Activated CD4-positive, alpha-beta T cell treated with anti-CD3 and anti-CD28 coated beads for 48 hours (primary cell): ENCODE measurements around the gene ZNF124.
"Not testable (repeated sequence)": the region's sequence is repeated elsewhere in the genome, so short reads cannot be mapped to it uniquely, and the experiment has no call there.

Experiments used
- DNase-seq: peaks from one replicate; pipeline ENCODE4 v3.0.0-alpha.2; 2020

ZNF124 gene

DNA sequence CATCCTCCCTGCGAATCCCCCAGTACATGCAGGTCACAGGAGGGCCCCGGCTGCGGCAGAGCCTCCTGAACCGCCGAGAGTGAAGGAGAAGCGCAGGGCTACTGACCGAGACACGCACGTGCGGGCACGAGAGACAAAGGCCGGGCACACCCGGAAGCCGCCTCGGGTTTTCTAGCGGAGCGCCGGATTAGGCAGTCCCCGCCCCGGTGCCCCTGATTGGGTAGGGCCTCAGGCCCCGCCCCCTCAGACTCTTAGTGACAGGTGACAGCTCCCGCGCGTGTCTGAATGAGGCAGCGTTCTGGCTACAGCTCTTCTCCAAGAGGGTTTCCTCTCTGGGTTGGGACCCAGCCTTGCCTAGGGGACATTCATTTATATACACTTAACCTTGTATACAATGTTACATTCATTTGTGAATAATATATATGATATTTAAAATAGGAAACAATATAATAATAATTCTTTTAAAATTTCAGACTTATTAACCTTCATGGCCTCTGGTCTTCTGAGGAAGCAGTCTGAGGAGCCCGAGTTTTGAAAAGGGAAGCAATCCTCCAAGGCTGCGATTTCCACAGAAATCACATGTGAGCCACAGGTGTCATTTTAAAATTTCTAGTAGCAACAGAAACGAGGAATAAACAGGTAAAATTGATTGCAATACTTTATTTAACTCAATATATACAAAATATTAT lies at the start of gene ZNF124:
ZNF124 (minus strand) TSS at position 146 of the 689 bp plus-strand sequence; CDS start at position 3, 143 bp downstream.
- DNase-seq, result not testable (repeated sequence)

DNA sequence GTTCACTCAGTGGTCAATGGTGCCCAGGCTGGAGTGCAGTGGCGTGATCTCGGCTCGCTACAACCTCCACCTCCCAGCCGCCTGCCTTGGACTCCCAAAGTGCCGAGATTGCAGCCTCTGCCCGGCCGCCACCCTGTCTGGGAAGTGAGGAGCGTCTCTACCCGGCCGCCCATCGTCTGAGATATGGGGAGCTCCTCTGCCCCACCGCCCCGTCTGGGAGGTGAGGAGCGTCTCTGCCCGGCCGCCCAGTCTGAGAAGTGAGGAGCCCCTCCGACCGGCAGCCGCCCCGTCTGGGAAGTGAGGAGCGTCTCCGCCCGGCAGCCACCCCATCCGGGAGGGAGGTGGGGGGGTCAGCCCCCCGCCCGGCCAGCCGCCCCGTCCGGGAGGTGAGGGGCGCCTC lies 48.5 kb upstream of the ZNF124 start:
- DNase-seq, result not testable (repeated sequence)

DNA sequence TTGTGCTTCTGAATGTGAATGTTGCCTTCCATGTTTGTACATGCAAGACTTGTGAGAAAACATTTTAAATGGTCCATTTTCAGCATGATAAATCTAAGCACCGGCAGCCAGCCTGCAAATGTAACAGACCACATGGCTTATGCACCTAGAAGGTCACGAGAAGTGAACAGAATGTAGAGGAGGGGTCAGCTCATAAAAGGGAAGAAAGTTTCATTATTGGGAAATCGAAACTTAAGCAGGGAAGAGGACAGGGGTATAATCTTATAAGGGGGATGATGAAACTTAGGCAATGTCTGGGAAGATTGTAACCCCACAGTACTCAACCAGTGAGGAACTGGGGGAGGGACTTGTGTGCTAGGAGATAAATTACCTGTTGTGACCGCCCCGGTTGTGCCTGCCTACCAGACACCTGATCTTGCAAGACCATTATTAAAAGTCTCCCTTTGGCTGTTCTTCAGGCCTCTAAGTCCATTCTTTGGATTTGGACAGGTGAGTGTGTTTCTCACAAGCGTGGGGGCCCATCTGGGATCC lies 46.4 kb upstream of the ZNF124 start:
- no peak for DNase-seq

DNA sequence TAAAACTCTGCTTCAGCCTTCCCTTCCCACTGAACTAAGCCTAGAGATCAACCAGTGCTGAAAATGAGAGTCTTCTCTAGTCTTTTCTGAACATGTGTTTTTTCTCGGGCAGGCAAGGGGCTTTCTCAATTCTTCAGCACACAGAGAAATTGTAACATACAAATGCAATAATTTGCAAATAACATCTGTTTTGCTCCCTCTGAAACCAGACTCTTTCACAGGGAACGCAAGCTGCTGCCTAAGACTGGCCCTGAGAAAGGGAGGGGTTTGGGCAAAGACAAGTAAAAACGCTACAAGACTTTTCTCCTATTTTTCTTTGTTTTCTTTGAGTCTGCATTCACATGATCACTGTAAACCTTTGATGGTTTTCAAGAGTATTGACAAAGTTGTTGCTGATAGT lies 44.4 kb upstream of the ZNF124 start:
- DNase-seq, result no peak

DNA sequence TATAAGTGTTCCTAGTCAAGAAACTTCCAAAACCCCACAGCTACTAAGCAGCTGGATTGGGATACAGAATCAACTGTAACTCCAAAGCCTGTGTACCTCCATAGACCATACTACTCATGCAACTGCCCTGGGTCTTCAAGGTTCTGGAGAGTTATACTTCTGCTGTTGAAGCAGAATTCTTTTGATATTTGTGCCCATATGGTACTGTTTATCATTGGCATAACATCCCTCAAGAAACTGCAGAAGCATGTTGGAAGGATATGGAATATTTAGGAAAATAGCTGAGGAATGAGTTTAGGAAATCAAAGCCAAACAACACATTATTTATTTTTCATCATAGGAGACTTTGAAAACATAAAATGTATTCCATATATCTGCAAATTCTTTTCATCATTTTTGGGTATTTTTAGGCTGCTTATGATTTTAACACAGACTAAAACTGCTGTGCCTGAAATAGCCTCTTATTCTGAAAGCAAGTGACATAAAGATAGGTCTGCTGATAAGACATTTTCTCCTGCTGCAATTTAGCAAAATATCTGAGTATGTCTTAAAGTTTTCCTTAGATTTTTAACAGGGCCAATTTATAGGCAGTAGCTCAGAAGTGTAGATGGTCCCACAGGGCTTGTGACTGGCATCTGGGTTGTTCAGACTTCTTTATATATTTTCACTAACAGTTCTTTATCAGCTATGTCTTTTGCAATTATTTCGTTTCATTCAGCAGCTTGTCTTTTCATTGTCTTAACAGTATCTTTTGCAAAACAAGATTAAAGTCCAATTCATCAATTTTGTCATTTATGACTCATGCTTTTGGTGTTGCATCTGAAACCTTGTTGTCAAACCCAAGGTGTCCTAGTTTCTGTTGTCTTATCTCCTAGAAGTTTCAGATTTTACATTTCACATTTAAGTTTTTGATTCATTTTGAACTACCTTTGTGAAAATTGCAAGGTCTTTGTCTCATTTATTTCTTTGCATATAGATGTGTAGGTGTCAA lies 41.1 kb upstream of the ZNF124 start:
- no peak for DNase-seq

DNA sequence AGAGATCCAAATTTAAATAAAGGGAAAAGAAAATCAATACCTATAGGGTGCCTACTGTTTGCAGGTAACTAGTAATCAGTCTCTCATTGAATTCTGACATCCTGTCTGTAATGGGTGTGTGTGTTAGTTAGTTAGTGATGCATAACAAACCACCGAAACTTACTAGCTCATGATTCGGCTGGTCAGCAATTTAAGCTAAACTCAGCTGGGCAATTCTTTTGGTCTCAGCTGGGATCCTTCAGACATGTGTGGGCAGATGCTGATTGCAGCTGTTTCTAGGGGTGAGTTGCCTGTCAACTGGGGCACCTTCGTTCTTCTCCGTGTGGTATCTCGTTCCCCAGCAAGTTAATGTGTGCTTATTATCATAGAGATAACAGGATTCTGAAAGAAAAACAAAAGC lies 40.2 kb upstream of the ZNF124 start:
- no peak for DNase-seq

DNA sequence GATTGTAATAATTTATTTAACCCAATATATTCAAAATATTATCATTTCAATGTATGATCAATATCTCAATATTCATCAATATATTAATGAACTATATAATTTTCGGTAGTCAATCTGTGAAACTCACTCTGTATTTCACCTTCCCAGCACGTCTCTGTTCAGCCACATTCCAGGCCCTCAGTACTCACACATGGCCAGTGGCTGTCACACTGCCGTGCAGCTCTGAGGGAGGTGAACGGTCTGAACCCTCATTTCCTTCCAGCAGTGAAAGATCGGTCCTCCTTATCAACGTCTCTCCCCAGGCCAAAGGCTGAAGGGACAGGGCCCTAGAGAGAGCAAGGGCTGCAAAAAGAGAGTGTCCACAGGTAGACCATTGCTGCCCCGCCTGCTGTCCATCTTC lies 39.5 kb upstream of the ZNF124 start:
- DNase-seq, result no peak

DNA sequence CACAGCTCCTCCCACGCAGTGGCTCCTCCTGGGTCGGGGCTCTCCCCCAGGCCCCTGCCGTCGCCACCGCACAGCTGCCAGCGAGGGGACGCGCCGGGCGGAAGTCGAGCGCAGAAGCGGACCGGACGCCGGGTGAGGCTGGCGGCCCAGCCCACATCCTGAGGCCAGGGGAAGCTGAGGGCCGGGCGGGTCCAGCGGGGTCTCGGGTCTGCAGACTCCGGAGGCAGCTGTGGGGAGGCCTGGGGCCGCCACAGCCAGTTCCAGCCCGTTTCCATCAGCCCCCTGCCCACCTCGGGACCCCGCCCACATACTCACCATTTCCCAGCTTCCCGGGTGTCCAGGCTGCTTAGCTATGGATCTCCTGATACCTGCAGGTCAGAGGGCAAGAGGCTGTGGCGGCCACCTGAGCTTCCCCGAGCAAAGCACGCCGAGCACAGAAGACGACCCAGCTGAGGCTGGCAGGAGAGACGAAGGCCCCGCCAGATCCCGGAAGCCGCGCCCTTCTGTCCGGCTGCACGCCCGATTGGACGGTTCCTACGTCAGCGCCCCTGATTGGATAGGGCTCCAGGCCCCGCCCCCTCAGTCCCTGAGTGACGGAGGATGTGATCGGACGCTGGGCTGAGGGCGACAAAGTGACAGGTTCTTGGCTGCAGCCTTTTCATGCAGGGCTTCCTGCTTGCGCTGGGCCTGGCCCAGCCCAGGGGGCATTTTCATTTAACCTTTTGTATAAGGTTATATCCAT lies 38.7 kb upstream of the ZNF124 start:
- peak; percentile 98 for DNase-seq

DNA sequence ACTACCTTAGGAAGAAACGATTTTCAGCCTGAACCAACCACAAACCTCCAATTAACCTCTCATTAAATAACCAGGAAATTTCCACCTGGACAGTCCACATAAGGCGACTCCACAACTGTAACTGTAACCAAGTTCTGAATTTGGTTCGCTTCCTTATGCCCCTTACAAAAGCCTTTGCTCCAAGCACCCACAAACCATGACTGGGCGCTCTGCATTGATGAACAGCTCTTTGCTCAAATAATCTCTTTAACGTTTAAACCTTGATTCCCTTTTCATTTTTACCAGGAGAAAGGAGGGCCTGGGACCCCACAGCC lies 38.2 kb upstream of the ZNF124 start:
- no peak for DNase-seq

DNA sequence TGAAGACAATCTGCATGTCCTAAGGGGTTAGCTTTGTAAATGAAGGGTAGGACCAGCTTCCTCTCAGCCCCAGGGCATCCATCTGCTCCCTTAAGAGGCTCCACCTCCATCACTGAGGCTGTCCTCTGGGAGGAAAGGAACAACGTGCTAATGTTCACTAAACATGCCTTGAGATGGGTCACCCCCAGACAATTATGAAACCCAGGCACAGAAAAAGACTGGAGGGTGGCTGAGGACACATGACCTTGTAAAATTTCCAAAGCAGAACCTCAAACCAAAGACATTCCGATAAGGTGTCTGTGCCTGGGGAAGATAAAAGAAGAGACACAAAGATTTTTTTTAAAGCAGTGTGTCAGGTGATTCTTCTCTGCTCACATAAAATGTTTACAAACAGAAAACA lies 37.6 kb upstream of the ZNF124 start:
- no peak for DNase-seq

DNA sequence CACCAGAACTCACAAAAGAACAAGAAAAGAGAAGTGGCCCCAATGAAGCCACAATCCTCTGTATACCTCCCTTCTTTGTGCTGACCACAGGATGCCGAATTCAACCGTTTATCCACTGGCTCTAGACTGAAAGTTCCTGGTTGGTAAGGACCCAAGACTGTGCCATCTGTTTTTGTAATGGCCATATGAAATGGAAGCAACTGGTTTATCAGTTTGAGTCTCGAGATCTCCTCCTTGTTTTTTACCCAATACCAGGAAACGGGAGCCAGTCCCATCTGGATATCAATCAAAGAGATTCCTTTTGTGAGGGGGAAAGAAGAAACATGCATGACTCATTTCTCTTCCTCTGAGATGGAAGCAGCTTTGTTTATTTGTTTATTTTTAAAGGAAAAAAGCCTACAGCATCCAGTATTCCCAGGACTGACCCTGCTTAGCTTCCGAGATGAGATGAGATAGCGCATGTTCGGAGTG lies 32.4 kb upstream of the ZNF124 start:
- DNase-seq, result no peak

DNA sequence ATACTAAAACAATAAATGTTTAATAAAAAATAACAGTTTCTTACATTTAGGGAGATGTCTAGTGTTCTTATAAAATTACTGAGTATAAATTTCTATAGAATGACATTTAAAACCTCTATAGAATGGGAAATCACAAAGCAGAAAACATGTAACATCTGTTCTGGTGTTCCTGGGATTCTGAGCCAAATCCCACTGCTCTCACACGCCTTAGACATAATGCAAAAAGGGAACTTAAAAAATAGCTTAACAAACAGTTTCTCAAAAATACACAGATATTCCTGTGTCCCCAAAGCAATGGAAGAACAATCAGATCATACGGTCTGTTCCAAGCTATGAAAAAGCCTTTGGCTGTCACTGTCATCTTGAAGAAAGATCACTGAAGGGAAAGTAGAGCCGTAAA lies 27.0 kb upstream of the ZNF124 start:
- DNase-seq, result no peak

DNA sequence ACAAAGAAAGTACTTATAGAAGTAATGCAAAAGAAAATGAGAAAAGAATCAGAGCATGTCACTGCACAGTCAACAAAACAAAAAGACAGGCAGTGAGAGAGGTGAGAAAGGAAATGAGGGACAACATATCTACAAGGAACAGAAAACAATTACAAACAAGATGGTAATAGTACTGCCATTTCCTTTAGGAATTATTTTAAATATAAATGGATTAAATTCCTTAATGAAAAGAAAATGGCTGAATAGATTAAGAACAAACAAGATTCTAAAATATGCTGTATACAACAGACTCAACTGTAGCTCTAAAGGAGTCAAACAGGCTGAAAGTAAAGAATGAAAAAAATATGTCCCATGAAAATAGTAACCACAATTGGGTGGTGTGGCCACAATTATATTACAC lies 22.1 kb upstream of the ZNF124 start:
- no peak for DNase-seq

DNA sequence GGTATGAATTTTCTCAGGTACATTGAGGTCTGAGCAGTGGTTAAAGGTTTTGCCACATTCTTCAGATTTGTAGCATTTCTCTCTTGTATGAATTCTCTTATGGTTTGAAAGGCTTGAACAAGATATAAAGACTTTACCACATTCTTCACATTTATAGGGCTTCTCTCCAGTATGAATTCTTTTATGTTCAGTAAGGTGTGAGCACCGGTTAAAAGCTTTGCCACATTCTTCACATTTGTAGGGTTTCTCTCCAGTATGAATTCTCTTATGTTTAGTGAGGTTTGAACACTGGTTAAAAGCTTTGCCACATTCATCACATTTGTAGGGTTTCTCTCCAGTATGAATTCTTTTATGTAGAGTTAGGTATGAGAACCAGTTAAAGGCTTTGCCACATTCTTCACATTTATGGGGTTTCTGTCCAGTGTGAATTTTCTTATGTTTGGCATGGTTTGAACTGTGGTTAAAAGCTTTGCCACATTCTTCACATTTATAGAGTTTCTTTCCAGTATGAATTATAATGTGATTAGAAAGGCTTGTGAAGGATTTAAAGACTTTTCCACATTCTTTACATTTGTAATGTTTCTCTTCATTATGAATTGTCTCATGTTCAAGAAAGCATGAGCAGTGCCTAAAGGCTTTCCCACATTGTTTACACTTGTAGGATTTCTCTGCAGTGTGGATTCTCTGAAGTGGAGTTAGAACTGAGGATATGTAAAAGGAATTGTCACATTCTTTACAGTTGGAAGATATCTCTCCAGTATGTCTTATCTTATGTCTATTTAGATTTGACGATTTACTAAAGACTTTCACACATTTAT lies 18.4 kb upstream of the ZNF124 start:
- DNase-seq, result no peak

DNA sequence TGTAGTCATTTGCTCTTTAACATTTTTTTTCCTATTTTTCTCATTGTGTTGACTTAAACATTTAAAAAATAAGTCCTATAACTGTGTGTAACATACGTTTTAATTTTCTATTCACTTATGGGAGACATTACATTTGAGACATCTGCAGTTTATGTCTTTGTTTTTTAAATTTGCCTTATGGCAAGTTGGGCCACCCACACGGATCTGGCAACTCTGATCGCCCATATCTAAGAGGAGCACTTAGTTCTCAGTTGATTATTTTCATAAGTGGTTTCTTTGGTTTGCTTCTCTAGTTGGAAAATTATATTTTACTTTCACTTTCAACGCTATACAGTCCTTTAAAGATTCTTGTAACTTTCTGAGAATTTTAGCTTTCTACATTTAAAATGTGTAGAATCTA lies 13.8 kb upstream of the ZNF124 start:
- DNase-seq, result no peak

DNA sequence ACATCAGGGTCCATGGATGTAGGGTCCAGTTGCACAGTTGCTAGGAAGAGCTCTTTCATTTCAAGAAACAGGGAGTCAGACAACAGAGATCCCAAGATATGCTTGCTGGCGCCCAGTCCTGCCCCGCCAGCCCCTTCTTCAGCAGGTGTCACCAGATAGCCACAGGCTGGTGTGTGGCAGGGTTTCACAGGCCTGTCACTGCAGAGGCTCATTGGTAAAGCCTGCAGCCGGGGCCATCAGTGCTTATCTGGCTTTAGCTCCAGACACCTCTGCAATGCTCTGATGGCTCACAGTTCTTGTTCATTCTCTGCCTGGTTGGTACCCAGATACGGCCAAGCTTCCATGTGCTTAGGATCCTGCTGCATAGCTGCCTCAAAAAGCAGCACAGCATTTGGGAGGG lies 12.4 kb upstream of the ZNF124 start:
- DNase-seq, result no peak

DNA sequence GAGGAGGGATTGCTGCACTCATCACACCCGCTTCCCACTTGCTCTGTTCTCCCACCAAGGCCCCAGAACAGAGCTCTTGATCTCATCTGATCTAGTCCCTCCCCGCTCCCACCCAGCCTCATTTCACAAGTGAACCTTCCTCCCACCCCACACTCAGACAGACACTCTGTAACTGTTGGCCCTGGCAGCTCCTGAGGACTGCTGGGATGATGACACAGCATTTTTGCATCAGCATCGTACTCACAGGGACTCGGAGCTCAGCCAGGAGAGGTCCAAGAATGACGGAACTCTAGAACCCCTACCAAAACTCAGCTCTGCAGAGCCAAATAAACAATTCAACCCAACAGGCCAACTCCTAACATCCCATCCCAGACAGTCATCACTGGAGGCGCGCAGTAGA lies 11.2 kb upstream of the ZNF124 start:
- DNase-seq, result no peak

DNA sequence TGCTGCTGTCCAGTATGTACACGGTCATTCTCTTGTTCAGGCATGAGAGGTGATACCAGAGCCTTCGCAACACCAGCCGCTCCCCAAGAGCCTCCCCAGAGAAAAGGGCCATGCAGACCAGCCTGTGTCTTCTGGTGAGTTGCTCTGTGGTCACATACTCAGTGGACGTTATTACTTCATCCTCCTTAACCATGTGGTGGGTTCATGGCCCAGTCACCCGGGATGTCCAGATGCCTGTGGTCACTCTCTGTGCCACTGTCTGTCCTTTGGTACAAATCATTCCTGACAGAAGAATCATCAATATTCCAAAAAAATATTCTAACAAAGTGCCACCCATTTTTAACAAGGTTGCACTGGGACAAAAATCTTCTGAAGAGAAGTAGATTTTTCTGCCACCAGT lies 8.8 kb upstream of the ZNF124 start:
- DNase-seq, result no peak

DNA sequence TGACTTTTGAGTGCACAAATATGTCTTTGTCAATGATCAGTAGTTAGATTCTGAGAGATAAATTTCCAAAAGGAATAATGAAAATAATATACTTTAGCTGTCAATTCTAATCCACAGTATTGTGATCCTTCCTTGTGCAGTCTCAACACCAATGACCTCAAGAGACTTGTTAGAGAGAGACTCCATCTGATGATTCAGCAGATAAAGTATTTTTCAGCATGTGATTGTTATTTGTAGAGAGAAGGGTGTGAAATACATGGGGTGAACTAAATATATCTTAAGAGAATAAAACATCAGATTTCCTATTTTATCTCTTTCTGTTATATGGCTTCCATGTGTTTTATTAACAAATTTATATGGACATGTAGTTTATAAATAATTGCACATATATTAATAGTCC lies 5.9 kb upstream of the ZNF124 start:
- no peak for DNase-seq

DNA sequence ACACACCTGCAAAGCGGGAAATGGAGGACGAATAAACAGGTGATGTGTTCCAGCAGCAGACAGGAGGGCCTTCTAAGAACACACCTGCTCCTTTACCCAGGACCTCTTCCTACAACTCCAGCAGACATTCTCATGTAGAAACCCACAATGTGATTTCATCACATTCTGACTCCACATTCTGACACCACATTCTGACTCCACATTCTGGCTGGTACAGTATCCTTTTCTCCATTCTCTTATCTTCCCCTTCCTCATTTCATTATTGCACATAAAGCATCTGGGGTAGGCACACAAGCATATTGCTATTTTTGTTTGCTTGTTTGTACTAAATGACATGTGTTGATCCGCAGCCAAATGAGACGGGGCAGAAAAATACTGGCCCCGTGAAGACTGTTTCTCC lies 3.6 kb upstream of the ZNF124 start:
- no peak for DNase-seq

DNA sequence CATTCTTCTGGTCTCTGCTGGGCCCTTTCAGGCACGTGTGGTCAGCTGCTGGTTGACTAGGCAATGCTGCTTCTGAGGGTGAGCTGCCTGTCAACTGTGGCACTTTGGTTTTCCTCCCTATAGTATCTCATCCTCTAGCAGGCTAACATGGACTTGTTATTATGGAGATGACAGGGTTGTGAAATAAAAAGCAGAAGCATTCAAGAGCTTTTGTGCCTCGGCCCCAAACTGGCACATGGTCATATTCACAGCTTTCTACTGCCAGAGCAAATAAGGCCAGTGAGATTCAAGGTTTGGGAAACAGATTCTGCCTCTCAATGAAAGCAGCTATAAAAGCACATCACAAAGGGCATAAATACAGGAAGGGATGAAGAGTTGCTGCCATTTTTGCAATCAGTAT lies 1.6 kb upstream of the ZNF124 start:
- DNase-seq, result no peak

DNA sequence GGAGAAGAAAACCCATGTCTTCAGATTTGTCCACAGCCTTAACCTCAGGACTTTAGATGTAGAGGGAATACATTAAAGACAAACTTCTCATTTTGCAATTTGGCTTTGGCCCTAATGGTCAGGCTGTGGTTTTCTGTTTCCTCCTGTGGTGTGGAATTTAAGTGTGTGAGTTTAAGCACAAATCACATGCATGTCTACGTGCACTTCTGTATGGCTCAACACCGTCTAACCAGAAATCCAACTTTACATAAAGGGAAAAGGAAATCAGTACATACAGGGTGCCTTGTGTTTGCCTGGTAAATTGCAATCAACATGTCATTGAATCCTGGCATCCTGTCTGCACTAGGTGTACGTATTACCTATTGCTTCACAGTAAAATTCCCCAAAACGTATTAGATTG lies 1.2 kb upstream of the ZNF124 start:
- DNase-seq, result no peak
